Measurements from ENCODE around the gene CELSR1.

The CELSR1 gene

DNA sequence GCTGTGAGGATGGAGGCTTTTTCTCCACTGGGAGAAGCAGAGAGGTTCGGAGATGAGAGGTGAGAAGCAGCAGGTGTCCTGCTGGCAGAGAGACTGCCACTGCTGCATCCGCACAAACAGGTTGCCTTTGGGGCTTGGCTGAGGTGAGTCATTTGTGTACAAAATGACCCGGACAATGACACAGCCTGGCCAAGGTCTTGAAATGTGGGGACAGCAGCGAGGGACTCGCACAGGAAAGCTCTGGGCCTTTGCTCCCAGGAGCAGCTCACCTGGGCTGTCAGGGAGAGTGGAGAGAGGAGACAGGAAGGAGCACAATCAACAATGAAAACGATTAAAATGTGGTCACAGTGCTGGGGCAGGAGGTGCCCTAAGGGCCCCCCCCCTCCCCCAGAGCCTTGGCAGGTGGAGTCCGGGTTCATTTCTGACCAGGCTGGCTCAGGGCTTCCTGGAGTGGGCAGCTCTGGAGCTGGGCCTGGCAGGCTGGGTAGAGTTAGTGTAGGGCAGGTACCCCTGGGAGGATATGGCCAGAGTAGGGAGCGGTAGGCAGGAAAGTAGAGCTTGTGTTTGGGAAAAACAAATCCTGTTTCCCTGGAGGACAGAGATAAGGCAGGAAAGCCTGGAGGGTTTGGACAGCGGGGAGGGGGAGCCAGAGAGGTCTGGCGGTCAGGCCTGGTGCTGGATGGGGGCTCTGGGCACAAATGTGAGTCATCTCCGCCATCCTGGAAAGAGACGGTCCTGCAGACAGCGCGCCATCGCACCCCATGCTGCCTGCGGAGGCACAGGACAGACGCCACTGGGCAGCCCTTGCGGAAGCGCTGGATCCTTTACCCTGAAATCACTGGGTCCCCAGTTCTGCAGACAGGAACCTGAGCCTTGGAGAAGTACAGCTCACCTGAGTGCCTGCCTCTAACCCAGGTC lies 37.8 kb upstream of the CELSR1 start:
- no peak for DNase-seq

DNA sequence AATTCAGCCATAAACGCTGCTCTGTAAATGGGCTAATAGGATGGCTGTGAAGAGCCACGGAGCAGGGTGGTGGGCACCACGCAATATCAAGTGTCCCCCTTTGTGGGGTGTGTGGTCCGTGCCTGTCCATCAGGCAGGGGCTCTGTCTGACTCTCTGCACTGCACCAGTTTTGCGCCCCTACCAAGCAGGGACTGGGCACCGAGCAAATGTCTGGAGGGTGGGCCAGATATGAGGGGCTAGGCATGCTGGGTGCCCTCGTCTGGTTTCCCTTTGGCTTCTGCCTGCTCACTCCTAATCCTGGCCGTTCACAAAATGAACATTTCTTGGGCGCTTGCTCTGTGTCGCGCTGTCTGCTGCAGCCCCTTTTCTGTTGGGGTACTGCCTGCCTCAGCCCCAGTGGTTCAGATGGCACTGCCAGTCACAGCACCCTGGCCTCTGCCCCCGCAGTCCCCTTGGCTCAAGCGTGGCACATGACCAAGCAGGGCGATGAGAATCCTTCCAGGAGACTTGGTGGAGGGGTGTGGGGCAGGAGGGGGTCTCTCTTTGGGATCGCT lies 37.1 kb upstream of the CELSR1 start:
- DNase-seq: no peak

DNA sequence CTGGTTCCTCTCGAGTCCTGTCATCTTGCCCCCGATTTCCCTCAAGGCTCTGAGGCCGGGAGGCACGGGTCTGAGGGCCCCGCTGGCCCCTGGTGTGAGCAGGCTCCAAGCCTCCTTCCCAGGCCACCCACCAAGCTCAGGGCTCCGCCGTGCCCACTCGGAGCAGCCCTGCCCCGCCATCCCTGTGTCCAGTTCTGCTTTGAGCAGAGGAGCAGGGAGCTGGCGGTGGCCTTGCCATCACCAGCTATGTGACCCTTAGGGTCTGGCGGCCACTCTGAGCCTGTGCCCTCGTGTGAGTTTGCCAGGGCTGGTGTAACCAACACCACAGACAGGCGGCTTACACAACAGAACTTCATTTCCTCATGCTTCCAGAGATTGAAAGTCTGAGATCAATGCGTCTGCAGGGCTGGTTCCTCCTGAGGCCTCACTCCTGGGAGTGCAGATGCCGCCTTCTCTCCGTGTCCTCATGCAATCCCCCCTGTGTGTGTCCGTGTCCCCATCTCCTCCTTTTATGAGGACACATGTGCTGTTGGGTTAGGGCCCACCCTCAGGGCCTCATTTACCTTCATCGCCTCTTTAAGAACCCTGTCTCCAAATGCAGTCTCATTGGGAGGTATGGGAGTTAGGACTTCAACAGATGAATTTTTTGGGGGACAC lies 36.5 kb upstream of the CELSR1 start:
- no peak for DNase-seq

DNA sequence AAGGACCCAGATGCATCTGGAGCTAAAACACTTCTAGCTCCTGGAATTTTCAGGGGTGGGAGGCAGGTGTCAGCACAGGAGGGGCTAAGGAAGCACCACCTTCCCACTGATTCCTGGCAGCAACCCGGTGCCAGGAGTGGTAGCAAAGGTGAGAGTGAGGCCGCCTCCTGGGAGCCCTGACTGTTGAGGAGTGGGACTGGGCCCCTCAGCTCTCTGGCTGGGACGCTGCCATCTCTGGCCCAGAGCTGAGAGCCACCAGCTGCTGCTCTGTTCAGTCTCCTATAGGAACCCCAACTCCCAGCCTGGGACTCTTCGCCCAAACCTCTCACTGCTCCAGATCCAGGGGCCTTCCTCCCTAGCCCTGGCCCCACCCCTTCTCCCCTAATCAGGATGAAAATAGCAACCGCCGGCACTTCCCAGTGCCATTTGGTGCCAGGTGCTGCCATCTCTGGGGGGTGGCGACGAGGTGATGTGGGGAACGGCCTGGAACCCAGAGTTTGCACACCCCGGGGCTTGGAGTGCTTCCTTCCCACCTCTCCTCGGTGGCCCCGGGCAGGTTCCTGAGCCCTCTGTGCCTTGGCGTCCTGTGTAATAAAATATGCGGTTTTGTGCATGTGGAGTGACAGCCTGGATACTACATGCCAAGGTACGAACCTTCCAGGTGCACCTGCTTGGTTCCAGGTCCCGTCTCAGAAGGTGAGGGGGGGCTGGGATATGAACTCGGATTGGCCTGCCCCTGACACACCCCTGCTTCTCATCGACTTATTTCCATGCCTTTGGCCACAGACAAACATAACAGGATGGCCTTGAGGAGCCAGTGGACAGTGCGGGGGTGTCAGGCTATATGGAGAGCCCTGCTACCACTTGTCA lies 35.7 kb upstream of the CELSR1 start:
- no peak for DNase-seq

GRCh38 chr22:46571642-46572250 lies 34.3 kb upstream of the CELSR1 start:
- no peak for DNase-seq

GRCh38 chr22:46569848-46570695 lies 32.7 kb upstream of the CELSR1 start:
- DNase-seq: no peak

- DNase-seq: no peak
Observed at GRCh38 chr22:46569055-46569847, 31.8 kb upstream of the CELSR1 start.

DNA sequence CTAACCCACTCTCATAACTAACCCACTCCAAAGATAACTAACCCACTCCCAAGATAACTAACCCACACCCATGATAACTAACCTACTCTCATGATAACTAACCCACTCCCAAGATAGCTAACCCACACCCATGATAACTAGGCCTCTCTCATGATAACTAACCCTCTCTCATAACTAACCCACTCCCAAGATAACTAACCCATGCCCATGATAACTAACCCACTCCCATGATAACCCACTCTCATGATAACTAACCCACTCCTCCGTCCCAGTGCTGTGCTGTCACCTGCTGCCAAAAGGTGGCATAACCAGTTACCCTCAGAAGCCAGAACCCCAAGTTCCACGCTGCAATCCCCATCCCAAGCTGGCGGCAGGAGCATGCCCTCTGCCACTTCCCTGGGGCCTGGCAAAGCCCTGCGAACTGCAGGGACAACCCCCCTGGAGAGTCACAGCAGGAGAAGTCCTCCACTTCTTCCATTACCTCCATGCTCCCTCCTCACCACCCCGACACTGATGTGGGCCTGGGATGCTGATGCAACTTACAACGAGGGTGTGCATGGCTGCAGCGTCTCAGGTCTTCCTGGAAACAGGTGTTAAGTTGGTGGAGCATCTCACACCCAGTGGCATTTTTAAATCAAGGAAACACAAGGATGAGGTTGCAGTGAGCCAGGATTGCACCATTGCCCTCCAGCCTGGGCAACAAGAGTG lies 30.8 kb upstream of the CELSR1 start:
- DNase-seq: no peak

- DNase-seq: no peak
Observed at GRCh38 chr22:46567471-46567870, 30.1 kb upstream of the CELSR1 start.

DNA sequence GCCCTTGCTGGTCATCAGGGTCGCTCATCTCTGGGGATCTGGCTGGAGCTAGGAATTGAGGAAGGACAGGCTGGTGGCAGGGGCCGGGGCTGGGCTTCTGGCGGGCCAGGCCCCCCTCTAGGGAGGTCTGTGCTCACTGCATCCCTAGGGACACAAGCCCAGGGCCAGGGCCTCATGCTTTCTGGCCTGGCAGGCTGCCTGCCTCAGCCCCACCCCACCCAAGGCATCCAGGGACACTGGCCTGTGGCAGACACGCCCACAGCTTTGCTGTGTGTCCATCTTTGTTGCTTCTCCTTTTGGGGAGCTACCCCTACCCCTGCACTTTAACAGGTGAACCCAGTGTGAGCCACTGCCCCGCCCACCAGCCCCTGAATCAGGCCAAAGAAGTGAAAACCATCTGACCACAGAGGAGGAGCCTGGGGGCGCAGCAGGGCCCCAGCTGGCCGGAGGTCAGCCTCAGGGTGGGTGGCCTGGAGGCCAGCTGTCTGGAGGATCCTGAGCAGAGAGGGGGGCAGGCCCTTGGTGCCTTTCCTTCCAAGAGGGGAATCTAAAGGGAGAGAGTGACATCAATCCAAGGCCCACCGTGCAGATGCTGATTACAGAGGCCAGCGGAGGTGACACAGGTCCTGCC lies 26.8 kb upstream of the CELSR1 start:
- DNase-seq: no peak

GRCh38 chr22:46563381-46564083 lies 26.1 kb upstream of the CELSR1 start:
- peak; percentile 68 for DNase-seq

- no peak for DNase-seq
Observed at GRCh38 chr22:46561435-46561905, 24.1 kb upstream of the CELSR1 start.

DNA sequence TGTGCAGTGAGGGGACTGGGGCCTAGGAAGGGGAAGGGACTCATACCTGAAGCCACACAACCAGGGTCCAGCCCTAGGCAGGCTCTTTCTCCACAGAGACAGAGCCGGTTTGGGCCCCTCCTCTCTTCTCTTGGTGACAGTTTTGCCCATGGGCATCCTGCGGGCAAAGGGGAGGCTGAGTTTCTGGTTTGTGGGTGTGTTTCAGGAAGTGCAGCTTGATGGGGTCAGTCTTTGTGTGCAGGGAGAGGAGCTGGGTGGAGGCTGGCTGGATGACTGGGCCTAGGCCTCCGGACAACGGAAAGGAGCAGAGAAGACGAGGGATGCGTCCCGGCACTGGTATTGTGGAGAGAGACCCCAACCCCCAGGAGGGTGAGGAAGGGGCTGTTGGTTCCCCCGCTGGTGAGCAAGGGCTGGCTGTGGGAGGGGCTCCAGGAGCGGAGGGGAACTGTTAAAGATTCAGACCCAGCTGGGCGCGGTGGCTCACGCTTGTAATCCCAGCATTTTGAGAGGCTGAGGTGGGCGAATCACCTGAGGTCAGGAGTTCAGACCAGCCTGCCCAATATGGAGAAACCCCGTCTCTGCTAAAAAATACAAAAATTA lies 23.4 kb upstream of the CELSR1 start:
- no peak for DNase-seq

- DNase-seq: no peak
Observed at GRCh38 chr22:46557736-46558480, 20.5 kb upstream of the CELSR1 start.

- no peak for DNase-seq
Observed at GRCh38 chr22:46556775-46557174, 19.4 kb upstream of the CELSR1 start.

- DNase-seq: no peak
Observed at GRCh38 chr22:46553189-46553588, 15.8 kb upstream of the CELSR1 start.

DNA sequence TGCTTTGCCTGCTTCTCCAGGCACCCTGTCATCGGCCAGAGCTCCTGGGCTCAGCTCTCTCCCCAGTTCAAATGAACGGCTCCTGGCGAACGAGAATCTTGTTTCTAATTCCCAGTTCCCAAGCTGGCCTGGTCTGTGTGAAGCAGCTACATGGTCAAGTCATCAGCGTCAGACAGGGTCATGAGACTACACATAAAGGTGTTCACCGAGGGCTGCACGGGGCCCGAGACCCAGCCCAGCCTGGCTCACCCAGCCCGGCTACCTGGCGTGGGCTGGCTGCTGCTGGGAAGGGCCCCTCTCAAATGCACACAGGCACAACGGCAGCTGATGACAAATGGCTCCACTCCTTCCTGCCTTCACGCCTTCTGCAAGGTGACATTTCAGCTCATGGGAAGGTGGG lies 14.6 kb upstream of the CELSR1 start:
- no peak for DNase-seq

- DNase-seq: no peak
Observed at GRCh38 chr22:46551321-46551720, 13.9 kb upstream of the CELSR1 start.
